ENCODE measurements around the gene GPR156. TPM values are rescaled to one million over a fixed set of nuclear protein-coding genes. Genes with fewer than 3 reads are reported as not detected.

Gene GPR156
- total RNA-seq, 4 donors from 2014 or later = 0.18 TPM; not detected in 3

DNA sequence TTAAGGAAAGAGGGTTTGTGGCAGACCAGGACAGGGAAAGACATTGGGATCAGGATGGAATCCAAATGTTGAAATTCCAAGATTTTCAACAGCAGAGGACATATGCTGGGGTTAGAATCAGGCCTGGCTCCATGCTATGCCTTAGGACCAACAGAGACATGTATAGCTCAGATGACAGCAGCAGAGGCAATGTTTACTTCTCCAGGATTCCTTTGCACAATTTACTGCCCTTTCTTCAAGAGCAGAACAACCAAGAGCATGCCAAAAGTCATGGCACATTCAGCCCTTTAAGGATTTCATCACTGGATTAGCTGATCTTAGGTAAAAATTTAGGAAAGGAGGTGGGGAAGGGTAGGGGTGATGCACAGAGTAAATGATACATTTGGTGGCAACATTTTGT, 121.2 kb downstream of the GPR156 start:
- Histone ChIP-seq H3K4me1 (peaks cover 9 to 10% of the 10 kb centered on the region in 2 donors), H3K36me3 (no peaks in the 10 kb centered on the region), H3K4me3 (no peak overlapping the region), H3K9me3 (no peaks in the 10 kb centered on the region), H3K27ac (no peak overlapping the region), H3K27me3 (no peaks in the 10 kb centered on the region)
- in situ Hi-C loops (cut with MboI; ENCODE audit: low sequenced_read_pairs in 4 of 4) (no loop called here), intact Hi-C loops (cut with DNase I; ENCODE audit: low total_unique reads) (no loop called here)
- no peak for ATAC-seq
- TF ChIP-seq POLR2A (IDR thresholded peaks at IDR 0.05) = no peak
- TF ChIP-seq, protein P1, sequence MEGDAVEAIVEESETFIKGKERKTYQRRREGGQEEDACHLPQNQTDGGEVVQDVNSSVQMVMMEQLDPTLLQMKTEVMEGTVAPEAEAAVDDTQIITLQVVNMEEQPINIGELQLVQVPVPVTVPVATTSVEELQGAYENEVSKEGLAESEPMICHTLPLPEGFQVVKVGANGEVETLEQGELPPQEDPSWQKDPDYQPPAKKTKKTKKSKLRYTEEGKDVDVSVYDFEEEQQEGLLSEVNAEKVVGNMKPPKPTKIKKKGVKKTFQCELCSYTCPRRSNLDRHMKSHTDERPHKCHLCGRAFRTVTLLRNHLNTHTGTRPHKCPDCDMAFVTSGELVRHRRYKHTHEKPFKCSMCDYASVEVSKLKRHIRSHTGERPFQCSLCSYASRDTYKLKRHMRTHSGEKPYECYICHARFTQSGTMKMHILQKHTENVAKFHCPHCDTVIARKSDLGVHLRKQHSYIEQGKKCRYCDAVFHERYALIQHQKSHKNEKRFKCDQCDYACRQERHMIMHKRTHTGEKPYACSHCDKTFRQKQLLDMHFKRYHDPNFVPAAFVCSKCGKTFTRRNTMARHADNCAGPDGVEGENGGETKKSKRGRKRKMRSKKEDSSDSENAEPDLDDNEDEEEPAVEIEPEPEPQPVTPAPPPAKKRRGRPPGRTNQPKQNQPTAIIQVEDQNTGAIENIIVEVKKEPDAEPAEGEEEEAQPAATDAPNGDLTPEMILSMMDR (IDR thresholded peaks at IDR 0.05 in 4 of 5, conservative IDR thresholded peaks at IDR 0.05 in 1 of 5) = no peak
- DNase-seq = no peak

DNA sequence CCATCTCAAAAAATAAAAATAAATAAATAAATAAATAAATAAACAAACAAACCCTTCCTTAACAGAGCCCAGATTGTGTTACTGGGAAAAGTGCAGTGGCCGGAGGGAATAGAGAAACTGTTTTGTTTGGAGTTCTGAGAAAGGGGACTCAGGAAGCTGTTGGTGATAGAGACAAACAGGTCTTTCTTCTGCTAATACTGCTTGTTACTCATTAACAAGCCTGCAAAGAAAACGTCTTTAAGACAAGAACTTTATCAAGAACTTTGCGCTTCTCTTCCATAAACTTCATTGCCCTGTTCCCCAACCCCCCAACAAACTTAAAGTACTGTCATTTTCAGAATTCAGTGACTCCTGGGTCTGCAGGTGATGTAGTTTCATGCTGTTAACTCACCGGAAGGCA, 122.0 kb downstream of the GPR156 start:
- TF ChIP-seq POLR2A (IDR thresholded peaks at IDR 0.05) = no peak
- TF ChIP-seq, protein P1 (IDR thresholded peaks at IDR 0.05 in 4 of 5, conservative IDR thresholded peaks at IDR 0.05 in 1 of 5) = no peak
- Histone ChIP-seq H3K27ac (no peak overlapping the region), H3K9me3 (no peaks in the 10 kb centered on the region), H3K27me3 (no peaks in the 10 kb centered on the region), H3K36me3 (no peaks in the 10 kb centered on the region), H3K4me1 (peaks cover 9 to 10% of the 10 kb centered on the region in 2 donors), H3K4me3 (no peak overlapping the region)
- no peak for ATAC-seq
- no peak for DNase-seq
- intact Hi-C loops (cut with DNase I; ENCODE audit: low total_unique reads) (no loop called here), in situ Hi-C loops (cut with MboI; ENCODE audit: low sequenced_read_pairs in 4 of 4) (no loop called here)

DNA sequence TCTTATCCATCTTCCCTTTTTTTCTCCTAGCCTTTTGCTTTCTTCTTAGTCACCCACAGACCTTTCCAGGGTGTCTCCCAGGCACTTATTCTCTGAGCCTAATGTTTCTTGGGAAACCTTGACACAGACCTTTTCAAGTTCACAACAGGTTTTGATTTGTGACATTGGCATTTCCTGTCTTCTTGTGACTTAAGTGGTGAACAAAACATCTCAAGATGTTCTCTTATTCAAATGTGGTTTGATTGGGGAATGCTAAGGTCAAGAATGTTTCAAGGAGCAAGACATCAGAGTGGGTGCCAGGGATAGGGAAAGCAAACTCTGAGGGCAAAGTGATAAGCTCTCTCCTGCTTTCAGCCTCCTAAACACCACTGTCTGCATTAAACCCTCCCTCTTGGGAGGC, 122.6 kb downstream of the GPR156 start:
- Histone ChIP-seq H3K36me3 (no peaks in the 10 kb centered on the region), H3K9me3 (no peaks in the 10 kb centered on the region), H3K4me1 (peaks cover 9 to 10% of the 10 kb centered on the region in 2 donors), H3K4me3 (no peak overlapping the region), H3K27ac (no peak overlapping the region), H3K27me3 (no peaks in the 10 kb centered on the region)
- DNase-seq = no peak
- intact Hi-C loops (cut with DNase I; ENCODE audit: low total_unique reads) (no loop called here), in situ Hi-C loops (cut with MboI; ENCODE audit: low sequenced_read_pairs in 4 of 4) (no loop called here)
- ATAC-seq = no peak
- TF ChIP-seq, protein P1 (IDR thresholded peaks at IDR 0.05 in 4 of 5, conservative IDR thresholded peaks at IDR 0.05 in 1 of 5) = no peak
- TF ChIP-seq POLR2A (IDR thresholded peaks at IDR 0.05) = no peak

DNA sequence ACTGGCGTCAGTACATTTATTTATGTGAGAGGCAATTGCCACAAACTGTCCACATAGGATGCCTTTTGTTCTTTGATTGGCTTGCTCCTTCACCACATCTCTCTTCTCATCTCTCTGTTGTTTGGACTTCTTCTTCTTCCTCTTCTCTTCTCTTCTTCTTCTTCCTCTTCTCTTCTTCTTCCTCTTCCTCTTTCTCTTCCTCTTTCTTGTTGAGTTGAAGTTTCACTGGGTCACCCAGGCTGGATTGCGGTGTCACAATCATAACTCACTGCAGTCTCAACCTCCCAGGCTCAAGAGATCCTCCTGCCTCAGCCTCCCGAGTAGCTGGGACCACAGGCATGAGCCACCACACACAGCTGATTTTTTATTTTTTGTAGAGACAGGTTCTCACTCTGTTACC, 123.1 kb downstream of the GPR156 start:
- no peak for ATAC-seq
- Histone ChIP-seq H3K9me3 (no peaks in the 10 kb centered on the region), H3K4me3 (no peak overlapping the region), H3K27ac (no peak overlapping the region), H3K27me3 (no peaks in the 10 kb centered on the region), H3K36me3 (no peaks in the 10 kb centered on the region), H3K4me1 (peaks cover 9 to 10% of the 10 kb centered on the region in 2 donors)
- TF ChIP-seq, protein P1 (IDR thresholded peaks at IDR 0.05 in 4 of 5, conservative IDR thresholded peaks at IDR 0.05 in 1 of 5) = no peak
- TF ChIP-seq POLR2A (IDR thresholded peaks at IDR 0.05) = no peak
- DNase-seq = no peak
- intact Hi-C loops (cut with DNase I; ENCODE audit: low total_unique reads) = no loop called here
- in situ Hi-C loops (cut with MboI; ENCODE audit: low sequenced_read_pairs in 4 of 4) = no loop called here

DNA sequence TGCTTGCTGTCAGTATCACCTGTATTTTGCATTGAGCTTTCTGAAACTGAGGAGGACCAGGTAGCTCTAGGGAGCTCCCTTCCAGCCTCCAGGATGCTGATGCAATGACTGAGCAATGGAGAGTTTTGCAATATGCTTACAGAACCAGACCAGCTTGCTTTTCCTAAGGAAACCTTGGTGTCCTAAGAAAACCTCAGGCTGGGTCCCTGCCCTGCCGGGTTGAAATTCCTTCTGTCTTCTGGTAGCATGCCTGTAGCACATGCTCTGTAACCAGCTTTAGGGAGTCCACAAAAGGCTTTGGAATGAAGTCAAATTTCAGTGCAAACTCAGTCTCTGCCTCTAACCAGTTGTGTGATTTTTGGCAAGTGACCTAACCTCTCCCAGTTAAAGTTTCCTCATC, 125.0 kb downstream of the GPR156 start:
- DNase-seq = peak; percentile 58 to 84
- H3K9me3 ChIP-seq = no peaks in the 10 kb centered on the region
- H3K36me3 ChIP-seq = no peaks in the 10 kb centered on the region
- intact Hi-C loops (cut with DNase I; ENCODE audit: low total_unique reads) = no loop called here
- no peaks in the 10 kb centered on the region for H3K27me3 ChIP-seq
- ATAC-seq = peak; percentile 95 to 98
- H3K4me3 ChIP-seq = no peak overlapping the region
- in situ Hi-C loops (cut with MboI; ENCODE audit: low sequenced_read_pairs in 4 of 4) = no loop called here
- H3K4me1 ChIP-seq = peaks cover 9 to 10% of the 10 kb centered on the region in 2 donors
- TF ChIP-seq, protein P1 (IDR thresholded peaks at IDR 0.05 in 4 of 5, conservative IDR thresholded peaks at IDR 0.05 in 1 of 5) = no peak
- no peak for TF ChIP-seq POLR2A (IDR thresholded peaks at IDR 0.05)
- H3K27ac ChIP-seq = peak overlapping the region in 2 of 4 donors; percentile 5 to 8

Measured in gastrocnemius medialis (tissue), 4 donors.